GM23248 (cell line): ENCODE measurements around the gene CARM1. TPM values are rescaled to one million over a fixed set of nuclear protein-coding genes. Genes with fewer than 3 reads are reported as not detected.
"Not testable (repeated sequence)": the region's sequence is repeated elsewhere in the genome, so short reads cannot be mapped to it uniquely, and the experiment has no call there.

Experiments used
- DNase-seq: peaks from one replicate; pipeline ENCODE4 v3.0.0-alpha.2; 2015
- H2AFZ ChIP-seq: fragments of 200-600 bp; sonication (generic); 2 replicates; pipeline ENCODE4 v1.6.1; 2016; ENCODE audit warnings: antibody characterized with exemption
- H3F3A ChIP-seq: fragments of 200-600 bp; sonication (generic); 2 replicates; pipeline ENCODE4 v1.6.1; 2016; ENCODE audit warnings: mild to moderate bottlenecking, antibody characterized with exemption, mixed run types; ENCODE audit not compliant: insufficient read depth
- H3K27ac ChIP-seq: fragments of 200-600 bp; sonication (generic); 2 replicates; pipeline ENCODE4 v1.5.1; 2016; ENCODE audit warnings: mild to moderate bottlenecking
- H3K27me3 ChIP-seq: fragments of 200-600 bp; sonication (generic); replicated peaks from 2 replicates; pipeline ENCODE4 v1.6.1; 2016; ENCODE audit warnings: mild to moderate bottlenecking; ENCODE audit not compliant: insufficient read depth
- H3K36me3 ChIP-seq: fragments of 200-600 bp; sonication (generic); 2 replicates; pipeline ENCODE4 v1.6.1; 2016; ENCODE audit warnings: low read depth, mild to moderate bottlenecking
- H3K4me1 ChIP-seq: fragments of 200-600 bp; sonication (generic); 2 replicates; pipeline ENCODE4 v1.6.1; 2016; ENCODE audit warnings: mild to moderate bottlenecking; ENCODE audit not compliant: insufficient read depth
- H3K4me2 ChIP-seq: fragments of 200-600 bp; sonication (generic); one replicate; pipeline ENCODE4 v1.6.1; 2016; ENCODE audit warnings: mild to moderate bottlenecking; ENCODE audit not compliant: unreplicated experiment
- H3K4me3 ChIP-seq: fragments of 200-600 bp; sonication (generic); 2 replicates; pipeline ENCODE4 v1.5.1; 2016; ENCODE audit warnings: mild to moderate bottlenecking
- H3K79me2 ChIP-seq: fragments of 200-600 bp; sonication (generic); 2 replicates; pipeline ENCODE4 v1.6.1; 2016; ENCODE audit warnings: mild to moderate bottlenecking; ENCODE audit not compliant: insufficient read depth
- H3K9ac ChIP-seq: fragments of 200-600 bp; sonication (generic); 2 replicates; pipeline ENCODE4 v1.6.1; 2016; ENCODE audit warnings: mild to moderate bottlenecking
- H3K9me2 ChIP-seq: fragments of 200-600 bp; sonication (generic); 2 replicates; pipeline ENCODE4 v1.6.1; 2016; ENCODE audit warnings: mixed run types, mild to moderate bottlenecking, moderate library complexity; ENCODE audit not compliant: insufficient read depth
- H3K9me3 ChIP-seq: fragments of 200-600 bp; sonication (generic); one replicate; pipeline ENCODE4 v1.6.1; 2017; ENCODE audit warnings: low read depth
- H4K20me1 ChIP-seq: fragments of 200-600 bp; sonication (generic); 2 replicates; pipeline ENCODE4 v1.6.0; 2016; ENCODE audit not compliant: insufficient read depth
- EZH2 ChIP-seq: fragments of 200-600 bp; sonication (generic); IDR thresholded peaks from 2 replicates; pipeline ENCODE4 v1.6.1; 2018; ENCODE audit warnings: antibody characterized with exemption, mild to moderate bottlenecking; ENCODE audit not compliant: insufficient read depth, poor library complexity, severe bottlenecking
- EZH2phosphoT487 ChIP-seq: fragments of 200-600 bp; sonication (generic); IDR thresholded peaks from 2 replicates; pipeline ENCODE4 v1.6.1; 2018; ENCODE audit warnings: antibody characterized with exemption, moderate library complexity, mild to moderate bottlenecking, low read depth; ENCODE audit not compliant: insufficient read depth
- WGBS, 2 experiments: methylation state at CpG; one replicate each; pipeline ENCODE4 v1.1.6; 2015 to 2017; ENCODE audit warnings: low lambda C conversion rate in 2 of 2, low coverage in 1 of 2; ENCODE audit errors: missing lambda C conversion rate in 2 of 2; 5-methylcytosine and 5-hydroxymethylcytosine counted together
- in situ Hi-C: fragments of 300-500 bp; cut with MboI; formaldehyde crosslinking; loops from 2 replicates; pipeline ENCODE4 v1.15.0; 2020
- polyA plus RNA-seq: library from polyadenylated mRNA; unstranded; fragments of >200 nt; fragmentation: Nextera tagmentation; extraction: Ambion mirVana; gene quantifications from 2 replicates; pipeline ENCODE4 v1.2.1, GENCODE V29; 2016
- total RNA-seq: library from RNA; depleted of rRNA; stranded (reverse); fragments of >200 nt; shearing (Covaris generic); gene quantifications from 2 replicates; pipeline ENCODE4 v1.2.3, GENCODE V29; 2014

Gene CARM1
- total and polyA plus RNA-seq, 2 experiments from 2014 or later, result 5.3 to 41.9 TPM

DNA sequence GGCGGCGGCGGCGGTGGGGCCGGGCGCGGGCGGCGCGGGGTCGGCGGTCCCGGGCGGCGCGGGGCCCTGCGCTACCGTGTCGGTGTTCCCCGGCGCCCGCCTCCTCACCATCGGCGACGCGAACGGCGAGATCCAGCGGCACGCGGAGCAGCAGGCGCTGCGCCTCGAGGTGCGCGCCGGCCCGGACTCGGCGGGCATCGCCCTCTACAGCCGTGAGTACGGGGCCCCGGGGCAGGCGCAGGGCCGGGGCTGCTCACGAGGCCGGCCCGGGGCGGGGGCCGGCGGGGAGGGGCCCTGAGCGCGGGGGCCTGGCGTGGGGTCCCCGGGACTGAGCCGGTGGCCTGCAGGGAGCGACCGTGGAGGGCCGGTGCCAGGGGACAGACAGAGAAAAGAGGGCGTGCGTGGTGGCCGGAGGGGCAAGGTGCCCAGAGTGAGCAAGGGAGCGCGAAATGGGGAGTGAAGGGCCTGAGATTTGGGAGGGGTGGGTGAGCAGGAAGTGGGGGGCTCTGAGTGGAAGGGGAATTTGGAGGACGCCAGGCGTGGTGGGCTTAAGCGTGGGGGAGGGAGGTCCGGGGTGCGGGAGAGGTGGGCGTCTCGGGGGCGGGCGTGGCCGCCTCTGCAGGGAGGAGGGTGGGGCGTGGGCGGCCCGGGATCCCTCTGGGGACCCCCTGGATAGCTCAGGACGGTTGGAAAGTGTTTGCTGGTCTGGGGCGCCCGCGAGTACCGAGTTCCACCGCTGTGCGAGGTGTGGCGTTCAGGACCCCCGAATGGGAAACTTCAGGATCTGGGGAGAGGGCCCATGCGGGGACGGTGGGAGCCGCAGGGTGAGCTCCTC, 575 bp downstream of the CARM1 start:
- DNase-seq, result peak; percentile 62
- H3K9ac ChIP-seq, result peak overlapping the region; percentile 88
- peaks cover 10% of the 10 kb centered on the region for H3K4me1 ChIP-seq
- no peaks in the 10 kb centered on the region for H3K36me3 ChIP-seq
- no peaks in the 10 kb centered on the region; the same call in 1 of the 2 replicates for H4K20me1 ChIP-seq
- no peaks in the 10 kb centered on the region for H3K9me2 ChIP-seq
- in situ Hi-C loops, result no loop called here
- H3K27me3 ChIP-seq, result no peaks in the 10 kb centered on the region
- peak overlapping the region; percentile 65 for H2AFZ ChIP-seq
- H3K4me2 ChIP-seq, result peak overlapping the region; percentile 87
- H3K9me3 ChIP-seq, result no peaks in the 10 kb centered on the region
- H3K27ac ChIP-seq, result peak overlapping the region; percentile 50
- TF ChIP-seq EZH2 (no peak), EZH2phosphoT487 (no peak)
- H3K79me2 ChIP-seq, result peaks cover 53% of the 10 kb centered on the region
- peaks cover 10% of the 10 kb centered on the region for H3F3A ChIP-seq
- 0 to 1% methylated on average over 10 to 79 of the region's 90 CpGs for WGBS, 2 experiments
- H3K4me3 ChIP-seq, result peak overlapping the region; percentile 93

DNA sequence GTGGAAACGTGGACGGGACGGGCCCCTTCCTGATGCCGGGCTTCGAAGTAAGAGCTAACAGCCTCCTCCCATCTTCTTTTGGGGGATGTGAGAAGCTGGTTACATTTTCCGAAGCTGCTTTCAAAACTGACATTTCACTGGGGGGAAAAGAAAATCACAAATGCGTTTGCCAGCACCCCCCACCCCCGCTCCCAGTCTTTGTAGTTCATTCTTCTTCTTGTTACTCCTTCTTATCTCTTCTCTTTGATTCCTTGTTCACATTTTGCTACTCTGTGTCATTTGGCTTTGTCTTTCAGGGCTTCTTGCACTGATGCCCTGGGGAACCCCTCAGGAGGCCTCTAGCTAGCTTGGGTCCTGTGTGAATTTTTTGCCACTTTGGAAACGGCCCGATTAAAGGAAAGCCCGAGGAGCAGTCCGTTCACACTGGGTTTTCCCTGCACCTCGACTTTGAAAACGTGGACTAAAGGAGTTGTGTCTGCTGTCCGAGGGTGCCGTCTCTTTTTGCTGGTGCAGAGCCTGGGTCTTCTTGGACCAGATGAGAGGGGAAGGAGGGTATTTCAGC, 1.3 kb downstream of the CARM1 start:
- Histone ChIP-seq H4K20me1 (no peaks in the 10 kb centered on the region; the same call in 1 of the 2 replicates), H3K36me3 (no peaks in the 10 kb centered on the region), H3K4me3 (peak overlapping the region; percentile 93), H2AFZ (peak overlapping the region; percentile 65), H3K9me2 (no peaks in the 10 kb centered on the region), H3K79me2 (peaks cover 60% of the 10 kb centered on the region), H3K27ac (peak overlapping the region; percentile 50), H3K4me2 (peak overlapping the region; percentile 87), H3K27me3 (no peaks in the 10 kb centered on the region), H3K9me3 (no peaks in the 10 kb centered on the region), H3K9ac (peak overlapping the region; percentile 88), H3F3A (peaks cover 10% of the 10 kb centered on the region), H3K4me1 (peaks cover 10% of the 10 kb centered on the region)
- 5 to 8% methylated on average over 16 of the region's 16 CpGs for WGBS, 2 experiments
- in situ Hi-C loops, result no loop called here
- peak; percentile 57 for DNase-seq
- no peak for TF ChIP-seq EZH2
- TF ChIP-seq EZH2phosphoT487, result no peak

DNA sequence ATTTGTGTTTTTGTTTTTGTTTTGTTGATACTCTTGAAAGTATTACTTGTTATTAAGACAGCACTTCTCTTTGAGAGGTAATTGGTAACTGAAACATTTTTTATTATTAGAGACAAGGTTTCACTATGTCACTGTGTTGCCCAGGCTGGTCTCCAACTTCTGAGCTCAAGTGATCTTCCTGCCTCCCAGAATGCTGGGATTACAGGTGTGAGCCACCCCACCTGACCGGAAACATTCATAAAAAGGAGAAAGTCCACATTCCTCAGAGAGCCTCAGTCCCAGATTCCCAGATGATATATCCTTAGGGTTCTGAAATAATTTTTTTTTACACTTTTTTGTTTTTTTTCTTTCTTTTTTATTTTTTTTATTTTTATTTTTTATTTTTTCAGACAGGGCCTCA, 2.7 kb downstream of the CARM1 start:
- H3K4me3 ChIP-seq, result no peak overlapping the region
- no peak for DNase-seq
- no peak overlapping the region for H3K9ac ChIP-seq
- peaks cover 10% of the 10 kb centered on the region for H3F3A ChIP-seq
- no peaks in the 10 kb centered on the region for H3K27me3 ChIP-seq
- 90% methylated on average over 1 of the region's 1 CpG for WGBS, 2 experiments
- H3K9me3 ChIP-seq, result no peaks in the 10 kb centered on the region
- peak overlapping the region; percentile 1 for H3K4me2 ChIP-seq
- peaks cover 10% of the 10 kb centered on the region for H3K4me1 ChIP-seq
- no peak overlapping the region for H3K27ac ChIP-seq
- H3K9me2 ChIP-seq, result no peaks in the 10 kb centered on the region
- in situ Hi-C loops, result no loop called here
- no peaks in the 10 kb centered on the region for H3K36me3 ChIP-seq
- H4K20me1 ChIP-seq, result no peaks in the 10 kb centered on the region; the same call in 1 of the 2 replicates
- H2AFZ ChIP-seq, result no peak overlapping the region
- peaks cover 74% of the 10 kb centered on the region for H3K79me2 ChIP-seq
- TF ChIP-seq EZH2, result no peak
- no peak for TF ChIP-seq EZH2phosphoT487

- H3F3A ChIP-seq, result peaks cover 10% of the 10 kb centered on the region
- TF ChIP-seq EZH2 (no peak), EZH2phosphoT487 (no peak)
- no peak overlapping the region for H3K27ac ChIP-seq
- no peaks in the 10 kb centered on the region for H3K36me3 ChIP-seq
- H3K4me2 ChIP-seq, result no peak overlapping the region
- peak; percentile 31 for DNase-seq
- 40 to 52% methylated on average over 10 of the region's 10 CpGs for WGBS, 2 experiments
- H3K9me3 ChIP-seq, result no peaks in the 10 kb centered on the region
- H3K9me2 ChIP-seq, result no peaks in the 10 kb centered on the region
- H3K4me1 ChIP-seq, result peaks cover 6% of the 10 kb centered on the region; the same call in 1 of the 2 replicates
- no peak overlapping the region for H2AFZ ChIP-seq
- H3K9ac ChIP-seq, result no peak overlapping the region
- H3K27me3 ChIP-seq, result no peaks in the 10 kb centered on the region
- in situ Hi-C loops, result no loop called here
- no peaks in the 10 kb centered on the region; the same call in 1 of the 2 replicates for H4K20me1 ChIP-seq
- peaks cover 100% of the 10 kb centered on the region for H3K79me2 ChIP-seq
- H3K4me3 ChIP-seq, result no peak overlapping the region
Observed at GRCh38 chr19:10876459-10877240, 5.3 kb downstream of the CARM1 start.

- H3K27ac ChIP-seq, H4K20me1 ChIP-seq, H3K36me3 ChIP-seq, DNase-seq, H3K4me2 ChIP-seq, H3K9ac ChIP-seq, H3K4me1 ChIP-seq, in situ Hi-C loops, H3K9me3 ChIP-seq, H2AFZ ChIP-seq, H3K27me3 ChIP-seq, H3K9me2 ChIP-seq, H3F3A ChIP-seq, H3K4me3 ChIP-seq: not testable (repeated sequence)
- peaks cover 100% of the 10 kb centered on the region for H3K79me2 ChIP-seq
- 92 to 93% methylated on average over 9 of the region's 9 CpGs for WGBS, 2 experiments
Observed at GRCh38 chr19:10877608-10878007, 6.3 kb downstream of the CARM1 start.
